GM18909 (cell line): ENCODE measurements around the gene DSTN.

Experiments used
- ATAC-seq: cut with Tn5 transposase; IDR thresholded peaks from one replicate; pipeline ENCODE4 v1.9.1; 2021; ENCODE audit warnings: mild to moderate bottlenecking; ENCODE audit not compliant: unreplicated experiment, poor library complexity

DSTN gene

GRCh38 chr20:17543531-17544131, 26.2 kb upstream of the DSTN start:
- ATAC-seq, result no peak

- no peak for ATAC-seq
These were observed 24.7 kb upstream of the DSTN start for GRCh38 chr20:17545127-17545526.

GRCh38 chr20:17549131-17549530, 20.7 kb upstream of the DSTN start:
- ATAC-seq, result no peak

- no peak for ATAC-seq
These were observed 14.8 kb upstream of the DSTN start for GRCh38 chr20:17555106-17555505.

GRCh38 chr20:17556837-17557674, 12.8 kb upstream of the DSTN start:
- ATAC-seq, result no peak

GRCh38 chr20:17557675-17558006, 12.2 kb upstream of the DSTN start:
- ATAC-seq, result no peak

GRCh38 chr20:17558154-17558940, 11.5 kb upstream of the DSTN start:
- ATAC-seq, result no peak

GRCh38 chr20:17558941-17559304, 11.0 kb upstream of the DSTN start:
- no peak for ATAC-seq

- ATAC-seq, result no peak
These were observed 10.5 kb upstream of the DSTN start for GRCh38 chr20:17559338-17559737.

GRCh38 chr20:17560344-17561074, 9.4 kb upstream of the DSTN start:
- ATAC-seq, result no peak

- ATAC-seq, result no peak
These were observed 7.0 kb upstream of the DSTN start for GRCh38 chr20:17562804-17563305.

GRCh38 chr20:17565169-17565845, 4.6 kb upstream of the DSTN start:
- ATAC-seq, result no peak

GRCh38 chr20:17566345-17566744, 3.5 kb upstream of the DSTN start:
- ATAC-seq, result no peak

- no peak for ATAC-seq
These were observed 1.7 kb upstream of the DSTN start for GRCh38 chr20:17568045-17568788.

- no peak for ATAC-seq
These were observed 828 bp upstream of the DSTN start for GRCh38 chr20:17568972-17569521.

- peak; percentile 37 for ATAC-seq
These were observed 675 bp downstream of the DSTN start for GRCh38 chr20:17570347-17571152.

GRCh38 chr20:17571153-17571527, 1.3 kb downstream of the DSTN start:
- ATAC-seq, result peak; percentile 39

GRCh38 chr20:17572034-17572638, 2.3 kb downstream of the DSTN start:
- ATAC-seq, result no peak
